K562 (cell line): ENCODE results near the gene SNAP23. TPM values are rescaled to one million over a fixed set of nuclear protein-coding genes. Genes with fewer than 3 reads are reported as not detected.

Experiments used
- ATAC-seq: fragments of 200-7000 bp; cut with Tn5 transposase; 3 replicates; pipeline ENCODE4 v1.9.1; 2020; ENCODE audit warnings: moderate library complexity
- BruUV-seq: library from RNA; stranded (reverse); fragments of 400-500 nt; replicated peaks from 2 replicates; lab custom pipeline; 2021; lab: Mats Ljungman, UMichigan
- CTCF ChIA-PET: fragments of 300-600 bp; formaldehyde crosslinking; extraction: SDS; loops from one replicate; lab custom pipeline; 2021; ENCODE audit warnings: low intra/inter-chr PET ratio; lab: Yijun Ruan, JAX
- POLR2A ChIA-PET: fragments of 300-600, 350-650 bp; sonication (Branson Sonifier 250); formaldehyde crosslinking; extraction: SDS; loops from one replicate; lab custom pipeline; 2021; ENCODE audit warnings: antibody characterized with exemption, inconsistent platforms; lab: Yijun Ruan, JAX
- DNase-seq, 4 experiments: peaks; one replicate each; pipeline versions ENCODE4 v3.0.0 to v3.0.0-alpha.2; 2011 to 2018; ENCODE audit warnings: low spot score in 3 of 4, mixed read lengths in 3 of 4; ENCODE audit errors: extremely low read depth in 1 of 4
- FAIRE-seq: peaks from 2 replicates; lab custom pipeline; 2011; peaks lifted over from hg19 to GRCh38; lab: Jason Lieb, UNC
- H2AFZ ChIP-seq: 2 replicates; pipeline ENCODE4 v1.6.0; 2011; ENCODE audit warnings: low read depth, low read length, control low read depth, inconsistent platforms
- H3K27ac ChIP-seq: fragments of 200-600 bp; 3 replicates; pipeline ENCODE4 v1.8.0; 2011; ENCODE audit warnings: low read depth, mild to moderate bottlenecking, control low read depth, inconsistent platforms, low read length, moderate library complexity, mixed read lengths; ENCODE audit errors: extremely low read depth
- H3K27me3 ChIP-seq, 2 experiments: fragments of 300-600 bp in 1 of 2; 2 replicates in 1 of 2; 3 replicates in 1 of 2; pipeline versions ENCODE4 v1.6.0 to v1.8.0; 2011; ENCODE audit warnings: inconsistent platforms in 2 of 2, low read length in 2 of 2, mild to moderate bottlenecking in 1 of 2, mixed read lengths in 1 of 2, moderate library complexity in 1 of 2; ENCODE audit not compliant: control insufficient read depth in 2 of 2, insufficient read depth in 2 of 2
- H3K36me3 ChIP-seq: fragments of 300-600 bp; 3 replicates; pipeline ENCODE4 v1.8.0; 2011; ENCODE audit warnings: mild to moderate bottlenecking, low read length, inconsistent platforms; ENCODE audit not compliant: control insufficient read depth, insufficient read depth
- H3K4me1 ChIP-seq, 2 experiments: fragments of 200-600 bp in 1 of 2; replicated peaks in 1 of 2; 2 replicates in 1 of 2; 3 replicates in 1 of 2; pipeline versions ENCODE4 v1.5.1 to v1.8.0; 2011; ENCODE audit warnings: inconsistent platforms in 2 of 2, low read length in 2 of 2, mild to moderate bottlenecking in 1 of 2, mixed read lengths in 1 of 2, moderate library complexity in 1 of 2; ENCODE audit not compliant: control insufficient read depth in 2 of 2, insufficient read depth in 2 of 2
- H3K4me2 ChIP-seq: 2 replicates; pipeline ENCODE4 v1.6.1; 2011; ENCODE audit warnings: low read length, control low read depth, inconsistent platforms, mixed read lengths; ENCODE audit not compliant: insufficient read depth
- H3K4me3 ChIP-seq: fragments of 200-600 bp; sonication (generic), shearing (Covaris generic); 2 replicates; pipeline ENCODE4 v1.5.1; 2016; ENCODE audit warnings: control low read depth, inconsistent platforms
- H3K79me2 ChIP-seq: fragments of 200-600 bp; 3 replicates; pipeline ENCODE4 v1.8.0; 2011; ENCODE audit warnings: low read length, inconsistent platforms; ENCODE audit not compliant: control insufficient read depth, insufficient read depth
- H3K9ac ChIP-seq, 2 experiments: 2 replicates each; pipeline versions ENCODE4 v1.6.0 to v1.6.1; 2011; ENCODE audit warnings: low read depth in 2 of 2, low read length in 2 of 2, control low read depth in 1 of 2, inconsistent platforms in 1 of 2, mild to moderate bottlenecking in 1 of 2, mixed read lengths in 1 of 2; ENCODE audit not compliant: insufficient read depth in 1 of 2
- H3K9me1 ChIP-seq: one replicate; pipeline ENCODE4 v1.6.0; 2011; ENCODE audit warnings: inconsistent platforms, mild to moderate bottlenecking, low read length, moderate library complexity; ENCODE audit not compliant: control insufficient read depth, insufficient read depth
- H3K9me3 ChIP-seq: replicated peaks from 2 replicates; pipeline ENCODE4 v1.5.1; 2011; ENCODE audit warnings: low read depth, low read length, inconsistent platforms; ENCODE audit not compliant: control insufficient read depth, insufficient read depth
- H4K20me1 ChIP-seq: replicated peaks from 2 replicates; pipeline ENCODE4 v1.6.1; 2011; ENCODE audit warnings: low read length, inconsistent platforms, mixed read lengths; ENCODE audit not compliant: control insufficient read depth, insufficient read depth
- RFX1 ChIP-seq: fragments of 450-650 bp; IDR thresholded peaks from 2 replicates; pipeline ENCODE4 v1.6.1; 2016; ENCODE audit warnings: mild to moderate bottlenecking, moderate library complexity
- ZBTB40 ChIP-seq, 2 experiments: fragments of 450-650 bp in 1 of 2; sonication (generic) in 1 of 2; formaldehyde crosslinking in 1 of 2; IDR thresholded peaks; 2 replicates each; pipeline versions ENCODE4 v1.7.1 to v1.9.0; 2016 to 2022; ENCODE audit warnings: inconsistent platforms in 1 of 2, mild to moderate bottlenecking in 1 of 2, missing genetic modification reagents in 1 of 2
- WGBS: fragments of 100-300 bp; shearing (Covaris generic); methylation state at CpG from one replicate; pipeline ENCODE4 v1.1.6; 2016; ENCODE audit warnings: low coverage, mixed read lengths; ENCODE audit not compliant: insufficient coverage; ENCODE audit errors: missing lambda C conversion rate; 5-methylcytosine and 5-hydroxymethylcytosine counted together
- in situ Hi-C: fragments of 300-500 bp; cut with MboI; formaldehyde crosslinking; loops from 4 replicates; pipeline ENCODE4 v1.15.0; 2018; ENCODE audit warnings: inconsistent platforms, mixed read lengths
- intact Hi-C: fragments of 100-400 bp; cut with micrococcal nuclease; formaldehyde crosslinking; loops from 2 replicates; pipeline ENCODE4 v1.14.2; 2022
- polyA plus RNA-seq, 8 experiments: library from polyadenylated mRNA; depleted of rRNA in 4 of 8; stranded (reverse) in 5 of 8; unstranded in 3 of 8; fragments of >200 nt; fragmentation: Nextera tagmentation in 2 of 8; fragmentation: Illumina TruSeq in 1 of 8; extraction: Ambion mirVana in 2 of 8; extraction: Trizol in 1 of 8; gene quantifications; 2 replicates each; pipeline versions ENCODE4 v1.2.1 to v1.2.3, GENCODE V29; 2011 to 2014; ENCODE audit warnings: inconsistent platforms in 1 of 8, missing spikeins in 1 of 8
- total RNA-seq, 7 experiments: library from RNA; depleted of rRNA in 6 of 7; stranded (reverse); fragments of >200 nt in 6 of 7; fragmentation: Illumina TruSeq in 2 of 7; extraction: Trizol in 2 of 7; gene quantifications; 2 replicates each; pipeline versions ENCODE4 v1.2.1 to v1.2.3, GENCODE V29; 2011 to 2021; ENCODE audit warnings: low replicate concordance in 1 of 7
- TF ChIP-seq, protein P1 (sequence below): fragments of 450-650 bp; IDR thresholded peaks from 2 replicates; pipeline ENCODE4 v1.6.1; 2016; ENCODE audit warnings: borderline replicate concordance

Gene SNAP23
- total and polyA plus RNA-seq, 9 of the 15 experiments (the other 6 are each of a cell fraction or from before 2014, with no cell fraction given), result 78.9 to 168 (median 117) TPM

GRCh38 chr15:42558739-42559138 lies 63.3 kb downstream of the SNAP23 start:
- FAIRE-seq, result no peak
- H2AFZ ChIP-seq, result no peak overlapping the region
- H3K4me3 ChIP-seq, result no peak overlapping the region
- intact Hi-C loops (no loop called here), in situ Hi-C loops (no loop called here)
- H3K27ac ChIP-seq, result no peak overlapping the region
- BruUV-seq, result no TSS peak
- H3K9me3 ChIP-seq, result no peaks in the 10 kb centered on the region
- peaks cover 76% of the 10 kb centered on the region; the same call in 2 of the 3 replicates for H3K36me3 ChIP-seq
- no peak overlapping the region for H3K9ac ChIP-seq
- ChIA-PET POLR2A (interaction anchor here (1.0 to 3.5 kb wide), 2 partner anchors 10 to 14 kb away, joined by 4 to 14 read pairs; partner anchors contain the start of genes HAUS2 and LRRC57), CTCF (no interaction called here)
- no peak overlapping the region for H3K4me2 ChIP-seq
- no peak for ATAC-seq
- peaks cover 28% of the 10 kb centered on the region for H3K79me2 ChIP-seq
- H3K27me3 ChIP-seq, result no peaks in the 10 kb centered on the region
- H4K20me1 ChIP-seq, result 0 out of 2 replicates have a peak, but pooled peaks cover 3% of the 10 kb centered on the region
- 92% methylated on average over 3 of the region's 3 CpGs for WGBS
- TF ChIP-seq ZBTB40 (IDR thresholded peaks at IDR 0.05), result peak; percentile 78
- TF ChIP-seq ZBTB40 (CRISPR knock-in tag; IDR thresholded peaks at IDR 0.05), result peak; percentile 48; the same call in 1 of the 2 replicates
- TF ChIP-seq RFX1, result no peak
- TF ChIP-seq, protein P1, sequence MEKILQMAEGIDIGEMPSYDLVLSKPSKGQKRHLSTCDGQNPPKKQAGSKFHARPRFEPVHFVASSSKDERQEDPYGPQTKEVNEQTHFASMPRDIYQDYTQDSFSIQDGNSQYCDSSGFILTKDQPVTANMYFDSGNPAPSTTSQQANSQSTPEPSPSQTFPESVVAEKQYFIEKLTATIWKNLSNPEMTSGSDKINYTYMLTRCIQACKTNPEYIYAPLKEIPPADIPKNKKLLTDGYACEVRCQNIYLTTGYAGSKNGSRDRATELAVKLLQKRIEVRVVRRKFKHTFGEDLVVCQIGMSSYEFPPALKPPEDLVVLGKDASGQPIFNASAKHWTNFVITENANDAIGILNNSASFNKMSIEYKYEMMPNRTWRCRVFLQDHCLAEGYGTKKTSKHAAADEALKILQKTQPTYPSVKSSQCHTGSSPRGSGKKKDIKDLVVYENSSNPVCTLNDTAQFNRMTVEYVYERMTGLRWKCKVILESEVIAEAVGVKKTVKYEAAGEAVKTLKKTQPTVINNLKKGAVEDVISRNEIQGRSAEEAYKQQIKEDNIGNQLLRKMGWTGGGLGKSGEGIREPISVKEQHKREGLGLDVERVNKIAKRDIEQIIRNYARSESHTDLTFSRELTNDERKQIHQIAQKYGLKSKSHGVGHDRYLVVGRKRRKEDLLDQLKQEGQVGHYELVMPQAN, result no peak
- TF ChIP-seq, all 486 proteins: peak for 1
- H3K9me1 ChIP-seq, result no peaks in the 10 kb centered on the region
- peaks cover 0 to under 1% of the 10 kb centered on the region in 2 experiments; a peak in 1 of 5 replicates for H3K4me1 ChIP-seq
- no peak for DNase-seq
